GM13977 (cell line): ENCODE data around the gene SRSF2.

Experiments used
- DNase-seq: peaks from one replicate; pipeline ENCODE4 v3.0.0; 2012; ENCODE audit warnings: low spot score
- CTCF ChIP-seq: IDR thresholded peaks from 2 replicates; pipeline ENCODE4 v1.5.1; 2012; ENCODE audit warnings: mild to moderate bottlenecking, control low read depth; ENCODE audit not compliant: insufficient read depth; ENCODE audit errors: extremely low read depth, missing control alignments
- in situ Hi-C: fragments of 300-500 bp; cut with MboI; formaldehyde crosslinking; loops from one replicate; pipeline ENCODE4 v1.12.0; 2022; ENCODE audit warnings: low sequenced_read_pairs, low pct_unique_long_range_greater_than_20kb, mixed read lengths, inconsistent platforms; ENCODE audit not compliant: unreplicated experiment

Gene SRSF2

GRCh38 chr17:76738468-76738850 lies 1.3 kb upstream of the SRSF2 start:
- DNase-seq: no peak
- in situ Hi-C loops: no loop called here
- TF ChIP-seq CTCF: no peak

- no peak for TF ChIP-seq CTCF
- in situ Hi-C loops: no loop called here
- peak; percentile 96 for DNase-seq
Observed at GRCh38 chr17:76737676-76738467, 741 bp upstream of the SRSF2 start, which contains the start of gene MFSD11. Gene MFSD11, plus strand, starts transcription at chr17:76738119. Its CDS starts 234 bp downstream, at chr17:76738353.

GRCh38 chr17:76736349-76737081 lies 616 bp downstream of the SRSF2 start:
- peak; percentile 17 for TF ChIP-seq CTCF
- DNase-seq: peak; percentile 66

GRCh38 chr17:76735586-76736348 lies 1.4 kb downstream of the SRSF2 start:
- in situ Hi-C loops: no loop called here
- no peak for DNase-seq
- no peak for TF ChIP-seq CTCF

More at GRCh38 chr17:76736349-76737081, 616 bp downstream of the SRSF2 start:
- in situ Hi-C loops: no loop called here

- no peak for TF ChIP-seq CTCF
- in situ Hi-C loops: no loop called here
- peak; percentile 51 for DNase-seq
Observed at GRCh38 chr17:76735006-76735405, 2.1 kb downstream of the SRSF2 start.

- DNase-seq: no peak
- in situ Hi-C loops: no loop called here
- no peak for TF ChIP-seq CTCF
Observed at GRCh38 chr17:76734080-76734840, 2.9 kb downstream of the SRSF2 start.
